ENCODE results near the gene RNASE12. TPM values are rescaled to one million over a fixed set of nuclear protein-coding genes. Genes with fewer than 3 reads are reported as not detected.
A peak's percentile ranks its signal among the peaks of the same experiment; 100 is the strongest.
"Not testable (repeated sequence)": the region's sequence is repeated elsewhere in the genome, so short reads cannot be mapped to it uniquely, and the experiment has no call there.

RNASE12 gene
- total and polyA plus RNA-seq, 9 of the 15 experiments (the other 6 are each of a cell fraction or from before 2014, with no cell fraction given): 0.24 TPM; not detected in 8

GRCh38 chr14:20570720-20571119 is 20.5 kb downstream of the RNASE12 start:
- H3K4me3 ChIP-seq; H3K4me1 ChIP-seq (replicated peaks in 1 of 2; ENCODE audit: control insufficient read depth in 2 of 2, insufficient read depth in 2 of 2, low read length in 2 of 2); H3K9ac ChIP-seq (ENCODE audit: insufficient read depth in 1 of 2, low read depth in 2 of 2, low read length in 2 of 2); H3K27ac ChIP-seq (ENCODE audit: extremely low read depth, low read depth, low read length); DNase-seq (ENCODE audit: extremely low read depth in 1 of 4, low spot score in 3 of 4); FAIRE-seq; POLR2A ChIA-PET; H3K27me3 ChIP-seq (ENCODE audit: control insufficient read depth in 2 of 2, insufficient read depth in 2 of 2, low read length in 2 of 2); ATAC-seq; intact Hi-C loops (cut with micrococcal nuclease); CTCF ChIA-PET (ENCODE audit: low intra/inter-chr PET ratio); H2AFZ ChIP-seq (ENCODE audit: low read depth, low read length); H4K20me1 ChIP-seq (replicated peaks; ENCODE audit: control insufficient read depth, insufficient read depth, low read length); in situ Hi-C loops (cut with MboI); H3K9me1 ChIP-seq (ENCODE audit: control insufficient read depth, insufficient read depth, low read length); H3K79me2 ChIP-seq (ENCODE audit: control insufficient read depth, insufficient read depth, low read length); H3K36me3 ChIP-seq (ENCODE audit: control insufficient read depth, insufficient read depth, low read length); BruUV-seq (replicated peaks); H3K9me3 ChIP-seq (replicated peaks; ENCODE audit: control insufficient read depth, insufficient read depth, low read depth, low read length); H3K4me2 ChIP-seq (ENCODE audit: insufficient read depth, low read length); TF ChIP-seq ATF3 (CRISPR knock-in tag; conservative IDR thresholded peaks at IDR 0.05): not testable (repeated sequence)
- WGBS (ENCODE audit: insufficient coverage, low coverage, missing lambda C conversion rate): 36% methylated on average over 1 of the region's 1 CpG
- peak; percentile 89 for TF ChIP-seq ATF3 (IDR thresholded peaks at IDR 0.05)
- 0 out of 2 replicates have a peak, but pooled peaks have one; percentile 28 for TF ChIP-seq GABPA (tag; conservative IDR thresholded peaks at IDR 0.05; ENCODE audit: low read depth)
- 0 out of 2 replicates have a peak, but pooled peaks have one; percentile 48 for TF ChIP-seq ATF4 (CRISPR knock-in tag; IDR thresholded peaks at IDR 0.05)
- peak; percentile 39; the same call in 1 of the 2 replicates for TF ChIP-seq CEBPG (CRISPR knock-in tag; IDR thresholded peaks at IDR 0.05)
- TF ChIP-seq CEBPG (tag; conservative IDR thresholded peaks at IDR 0.05 in 1 of 2, IDR thresholded peaks at IDR 0.05 in 1 of 2): peak; percentile 82
- peak; percentile 28; the same call in 1 of the 2 replicates for TF ChIP-seq PKNOX1 (IDR thresholded peaks at IDR 0.05)
- peak; percentile 64 for TF ChIP-seq CEBPB (tag; IDR thresholded peaks at IDR 0.05)

- H3K27me3 ChIP-seq (ENCODE audit: control insufficient read depth in 2 of 2, insufficient read depth in 2 of 2, low read length in 2 of 2); ATAC-seq; H3K4me2 ChIP-seq (ENCODE audit: insufficient read depth, low read length); H2AFZ ChIP-seq (ENCODE audit: low read depth, low read length); CTCF ChIA-PET (ENCODE audit: low intra/inter-chr PET ratio); H3K27ac ChIP-seq (ENCODE audit: extremely low read depth, low read depth, low read length); FAIRE-seq; H3K79me2 ChIP-seq (ENCODE audit: control insufficient read depth, insufficient read depth, low read length); H3K9ac ChIP-seq (ENCODE audit: insufficient read depth in 1 of 2, low read depth in 2 of 2, low read length in 2 of 2); H3K9me3 ChIP-seq (replicated peaks; ENCODE audit: control insufficient read depth, insufficient read depth, low read depth, low read length); in situ Hi-C loops (cut with MboI); DNase-seq (ENCODE audit: extremely low read depth in 1 of 4, low spot score in 3 of 4); H3K36me3 ChIP-seq (ENCODE audit: control insufficient read depth, insufficient read depth, low read length); H3K4me3 ChIP-seq; BruUV-seq (replicated peaks); H3K4me1 ChIP-seq (replicated peaks in 1 of 2; ENCODE audit: control insufficient read depth in 2 of 2, insufficient read depth in 2 of 2, low read length in 2 of 2); intact Hi-C loops (cut with micrococcal nuclease); H3K9me1 ChIP-seq (ENCODE audit: control insufficient read depth, insufficient read depth, low read length); POLR2A ChIA-PET; H4K20me1 ChIP-seq (replicated peaks; ENCODE audit: control insufficient read depth, insufficient read depth, low read length): not testable (repeated sequence)
- WGBS (ENCODE audit: insufficient coverage, low coverage, missing lambda C conversion rate): 51% methylated on average over 2 of the region's 2 CpGs
Observed at GRCh38 chr14:20569865-20570264, 21.3 kb downstream of the RNASE12 start.

All from K562 (cell line).